Bronchial epithelial cell (primary cell): ENCODE measurements around the gene CD86. TPM values are rescaled to one million over a fixed set of nuclear protein-coding genes. Genes with fewer than 3 reads are reported as not detected.

Experiments used
- DNase-seq: peaks from one replicate; pipeline ENCODE4 v3.0.0-alpha.2; 2010; ENCODE audit warnings: low read depth
- FAIRE-seq: peaks from 2 replicates; lab custom pipeline; 2011; peaks lifted over from hg19 to GRCh38; lab: Jason Lieb, UNC
- H3K27me3 ChIP-seq: 2 replicates; pipeline ENCODE4 v1.5.1; 2011; ENCODE audit warnings: low read length; ENCODE audit not compliant: control insufficient read depth, insufficient read depth
- H3K36me3 ChIP-seq: 2 replicates; pipeline ENCODE4 v1.5.1; 2011; ENCODE audit warnings: low read length; ENCODE audit not compliant: control insufficient read depth, insufficient read depth
- H3K4me3 ChIP-seq: 2 replicates; pipeline ENCODE4 v1.5.1; 2011; ENCODE audit warnings: mild to moderate bottlenecking, low read depth, low read length, control low read depth
- total RNA-seq: library from RNA; depleted of rRNA; stranded (reverse); fragments of >200 nt; gene quantifications from 2 replicates; pipeline ENCODE4 v1.2.1, GENCODE V29; 2014
- TF ChIP-seq, protein P1 (sequence below): IDR thresholded peaks from 2 replicates; pipeline ENCODE4 v1.5.1; 2011; ENCODE audit warnings: mild to moderate bottlenecking, moderate library complexity, low read length, control low read depth, inconsistent platforms; ENCODE audit not compliant: insufficient read depth, severe bottlenecking

Gene CD86
- total RNA-seq, 1 donor from 2014 or later, result 0.26 TPM

DNA sequence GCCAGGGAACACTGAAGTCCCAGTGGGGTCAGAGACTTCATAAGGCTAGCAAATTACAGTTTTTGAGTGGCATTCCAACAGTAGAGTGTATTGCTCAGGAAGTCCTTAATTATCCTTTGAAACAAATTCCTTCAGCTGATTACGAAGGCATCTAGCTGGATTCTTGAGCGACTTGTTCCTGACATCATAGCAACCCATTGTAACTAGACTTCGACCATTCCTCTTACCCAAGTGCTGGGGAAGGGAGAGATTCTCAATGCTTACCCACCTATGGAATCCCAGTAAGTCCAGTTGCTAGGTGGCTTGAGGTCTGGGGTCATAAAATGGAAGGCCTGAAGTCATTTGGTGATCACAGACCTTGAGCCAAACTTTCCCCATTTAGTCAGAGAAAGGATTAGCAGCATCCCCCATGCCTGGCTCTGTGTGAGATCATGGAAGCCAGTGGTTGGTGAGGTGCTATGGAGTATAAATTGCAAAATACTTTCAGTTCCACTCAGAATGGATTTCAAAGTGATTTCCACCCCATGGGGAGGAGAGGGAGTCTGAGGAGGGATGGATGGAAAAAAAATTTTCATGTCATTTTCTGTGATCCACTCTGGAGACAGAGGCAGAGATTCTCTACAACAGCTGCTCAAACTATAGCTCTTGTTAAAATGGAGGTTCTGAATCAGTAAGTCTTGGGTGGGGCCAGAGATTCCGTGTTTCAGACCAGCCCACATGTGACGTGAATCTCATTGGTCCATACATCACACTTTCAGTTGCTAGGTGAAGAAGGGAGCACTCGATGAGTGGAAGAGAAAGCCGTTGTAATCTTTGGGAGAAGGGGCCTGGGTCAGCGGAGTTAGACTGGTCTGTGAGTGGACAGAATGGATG is 45.7 kb downstream of the CD86 start:
- H3K27me3 ChIP-seq, result no peaks in the 10 kb centered on the region
- no peaks in the 10 kb centered on the region for H3K36me3 ChIP-seq
- FAIRE-seq (no peak), DNase-seq (peak; percentile 49)
- no peak overlapping the region for H3K4me3 ChIP-seq
- TF ChIP-seq, protein P1, sequence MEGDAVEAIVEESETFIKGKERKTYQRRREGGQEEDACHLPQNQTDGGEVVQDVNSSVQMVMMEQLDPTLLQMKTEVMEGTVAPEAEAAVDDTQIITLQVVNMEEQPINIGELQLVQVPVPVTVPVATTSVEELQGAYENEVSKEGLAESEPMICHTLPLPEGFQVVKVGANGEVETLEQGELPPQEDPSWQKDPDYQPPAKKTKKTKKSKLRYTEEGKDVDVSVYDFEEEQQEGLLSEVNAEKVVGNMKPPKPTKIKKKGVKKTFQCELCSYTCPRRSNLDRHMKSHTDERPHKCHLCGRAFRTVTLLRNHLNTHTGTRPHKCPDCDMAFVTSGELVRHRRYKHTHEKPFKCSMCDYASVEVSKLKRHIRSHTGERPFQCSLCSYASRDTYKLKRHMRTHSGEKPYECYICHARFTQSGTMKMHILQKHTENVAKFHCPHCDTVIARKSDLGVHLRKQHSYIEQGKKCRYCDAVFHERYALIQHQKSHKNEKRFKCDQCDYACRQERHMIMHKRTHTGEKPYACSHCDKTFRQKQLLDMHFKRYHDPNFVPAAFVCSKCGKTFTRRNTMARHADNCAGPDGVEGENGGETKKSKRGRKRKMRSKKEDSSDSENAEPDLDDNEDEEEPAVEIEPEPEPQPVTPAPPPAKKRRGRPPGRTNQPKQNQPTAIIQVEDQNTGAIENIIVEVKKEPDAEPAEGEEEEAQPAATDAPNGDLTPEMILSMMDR, result no peak

DNA sequence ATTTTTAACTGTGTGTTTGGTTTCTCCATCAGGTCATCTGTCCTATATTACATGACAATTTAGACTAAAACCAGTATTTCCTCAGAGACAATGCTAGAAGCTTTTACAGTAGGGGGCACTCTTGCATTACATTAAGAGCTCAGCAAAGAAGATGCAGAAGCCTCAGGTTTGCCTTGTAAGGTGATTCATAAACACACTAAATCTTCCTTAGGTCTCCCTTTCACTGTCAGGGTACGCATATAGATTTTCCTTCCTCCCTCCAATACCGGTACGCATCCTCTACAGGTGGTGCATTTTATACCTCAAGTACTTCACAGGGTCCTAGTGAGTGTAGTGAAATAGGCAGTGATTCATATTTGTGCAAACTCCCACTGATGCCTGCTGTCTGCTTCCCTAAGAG is 46.5 kb downstream of the CD86 start:
- FAIRE-seq (no peak), DNase-seq (peak; percentile 78)
- TF ChIP-seq, protein P1, result peak; percentile 64
- H3K36me3 ChIP-seq, result no peaks in the 10 kb centered on the region
- H3K4me3 ChIP-seq, result no peak overlapping the region
- no peaks in the 10 kb centered on the region for H3K27me3 ChIP-seq

DNA sequence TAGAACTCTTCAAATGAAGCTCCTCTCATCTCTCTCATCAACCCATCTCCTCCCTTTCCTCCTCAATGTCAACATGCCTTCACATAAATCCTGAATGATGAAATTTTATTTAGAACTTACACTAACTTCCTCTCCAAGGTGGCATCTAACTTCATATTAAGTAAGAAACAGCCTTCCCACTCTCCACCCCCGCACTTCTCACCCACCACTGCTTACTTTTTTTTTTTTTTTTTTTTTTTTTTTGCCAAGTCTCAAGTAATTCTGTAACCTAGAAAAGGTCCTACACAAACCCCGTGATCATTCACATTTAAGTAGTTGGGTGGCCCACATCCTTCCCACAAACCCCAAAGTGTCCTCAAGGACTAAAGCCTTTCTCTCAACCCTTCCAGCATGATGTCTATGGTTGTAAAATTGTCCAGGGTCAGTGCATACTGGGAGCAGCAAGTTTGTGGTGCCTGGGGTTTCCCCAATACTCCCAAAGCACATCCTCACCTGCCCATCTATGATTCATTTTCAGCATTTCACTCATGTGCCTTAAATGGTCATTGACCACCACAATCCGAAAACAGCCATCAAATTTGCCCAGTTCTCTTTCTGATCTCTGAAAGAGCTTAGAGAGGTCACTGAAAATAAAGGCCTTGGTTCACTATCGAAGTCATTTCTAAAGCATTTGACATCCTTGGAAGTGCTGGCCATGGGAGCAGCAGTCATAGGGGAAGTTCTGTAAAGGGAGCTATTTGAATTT is 47.2 kb downstream of the CD86 start:
- Histone ChIP-seq H3K27me3 (no peaks in the 10 kb centered on the region), H3K36me3 (no peaks in the 10 kb centered on the region), H3K4me3 (no peak overlapping the region)
- FAIRE-seq (no peak), DNase-seq (no peak)
- TF ChIP-seq, protein P1, result no peak

DNA sequence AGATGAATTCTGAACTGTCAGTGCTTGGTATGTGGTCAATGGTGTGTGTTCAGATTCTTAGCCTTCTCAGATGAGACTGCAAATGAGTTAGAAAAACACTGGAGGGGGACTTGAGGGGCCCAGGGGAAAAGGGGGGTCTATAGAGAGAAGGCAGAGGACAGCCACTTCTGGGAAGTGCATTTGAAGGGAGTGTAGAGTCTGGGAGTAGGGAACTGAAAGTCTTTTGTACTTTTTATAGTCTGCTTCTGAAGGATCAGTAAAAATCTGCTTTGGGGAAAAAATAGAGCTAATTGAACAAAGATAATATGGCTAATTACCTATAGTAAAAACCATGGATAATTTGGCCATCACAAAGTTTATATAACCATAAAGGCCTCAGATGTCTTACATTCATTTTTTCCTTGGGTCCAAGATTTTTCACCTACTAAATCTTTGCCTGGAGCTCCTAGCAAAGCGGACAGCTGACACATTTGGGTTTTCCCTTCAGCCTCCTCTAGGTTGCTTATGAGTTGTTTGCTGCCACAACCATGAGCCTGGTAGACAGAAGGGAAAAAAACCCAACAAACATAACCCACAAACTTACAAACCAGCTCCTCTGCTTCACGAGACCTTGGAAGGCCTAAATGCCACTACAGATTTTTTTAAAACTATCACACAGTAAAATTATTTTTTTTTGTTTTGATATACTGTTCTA is 48.8 kb downstream of the CD86 start:
- TF ChIP-seq, protein P1, result no peak

DNA sequence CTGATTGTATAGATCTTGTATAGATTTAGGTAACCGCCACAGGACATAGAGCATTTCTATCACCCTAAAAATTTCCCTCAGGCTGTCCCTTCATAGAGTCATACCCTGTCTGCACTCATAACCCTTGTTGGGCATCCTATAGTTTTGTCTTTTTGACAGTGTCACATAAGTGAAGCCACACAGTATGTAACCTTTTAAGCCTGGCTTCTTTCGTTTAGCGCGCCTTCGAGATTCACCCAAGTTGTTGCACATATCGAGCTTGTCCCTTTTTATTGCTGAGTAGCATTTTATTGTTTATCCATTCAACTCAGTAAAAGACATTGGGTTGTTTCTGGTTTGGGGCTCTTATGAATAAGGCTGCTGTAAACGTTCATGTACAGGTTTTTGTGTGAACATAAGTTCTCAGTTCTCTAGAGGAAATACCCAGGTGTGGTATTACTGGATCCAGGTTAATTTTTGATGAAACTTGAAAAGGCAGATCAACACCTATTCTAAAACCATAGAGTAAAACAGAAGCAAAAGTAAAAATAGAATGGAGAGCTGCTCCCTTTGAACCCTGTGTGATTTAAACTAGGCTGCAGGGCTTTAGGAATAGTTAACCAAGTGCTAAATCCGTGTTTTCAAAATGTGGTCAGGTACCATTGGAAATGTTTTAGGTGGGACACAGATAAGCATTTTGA is 49.5 kb downstream of the CD86 start:
- H3K36me3 ChIP-seq, result no peaks in the 10 kb centered on the region
- FAIRE-seq (no peak), DNase-seq (no peak)
- no peaks in the 10 kb centered on the region for H3K27me3 ChIP-seq
- no peak overlapping the region for H3K4me3 ChIP-seq
- TF ChIP-seq, protein P1, result no peak

More for the DNA sequence above, 48.8 kb downstream of the CD86 start:
- Histone ChIP-seq H3K4me3 (no peak overlapping the region), H3K36me3 (no peaks in the 10 kb centered on the region), H3K27me3 (no peaks in the 10 kb centered on the region)
- DNase-seq, result no peak
- FAIRE-seq, result no peak
